Measurements from ENCODE around the gene KIF15. TPM values are rescaled to one million over a fixed set of nuclear protein-coding genes. Genes with fewer than 3 reads are reported as not detected.

KIF15 gene
- total RNA-seq, 1 donor from 2014 or later = 2.2 TPM

DNA sequence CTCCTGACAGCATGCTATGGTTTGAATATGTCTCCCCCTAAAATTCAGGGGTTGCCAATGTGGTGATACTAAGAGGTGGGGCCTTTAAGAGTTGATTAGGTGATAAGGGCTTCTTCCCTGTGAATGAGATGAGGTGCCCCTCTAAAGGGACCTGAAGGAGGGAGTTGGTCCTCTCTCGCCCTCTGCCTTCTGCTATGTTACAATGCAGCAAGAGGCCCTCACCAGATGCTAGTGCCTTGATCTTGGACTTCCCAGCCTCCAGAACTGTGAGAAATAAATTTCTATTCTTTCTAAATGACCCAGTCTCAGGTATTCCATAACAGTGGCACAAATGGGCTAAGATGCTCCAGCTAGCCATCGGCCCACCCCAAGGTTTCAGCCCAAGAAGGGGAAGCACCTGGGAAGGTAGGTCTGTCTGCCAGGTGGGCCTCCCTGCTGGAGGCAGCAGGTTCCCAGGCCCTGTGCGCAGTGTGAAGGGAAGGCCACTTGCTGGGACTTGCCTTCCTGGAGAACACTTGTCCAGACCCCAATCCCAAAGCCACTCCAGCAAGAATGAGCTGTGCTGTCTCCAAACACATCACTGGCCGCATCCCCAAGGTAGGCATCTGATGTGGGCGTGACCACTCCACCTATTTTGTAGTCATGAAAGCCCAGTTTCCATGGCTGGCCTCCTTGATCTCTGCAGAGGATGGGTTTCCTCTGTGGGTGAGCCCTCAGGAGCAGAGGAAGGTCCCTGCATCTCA is 121.8 kb downstream of the KIF15 start:
- peak overlapping the region; percentile 54 for H3K27ac ChIP-seq
- intact Hi-C loops (cut with DNase I) = no loop called here
- TF ChIP-seq POLR2AphosphoS5 (IDR thresholded peaks at IDR 0.05; ENCODE audit: insufficient read depth in 1 of 2, low read depth in 1 of 2) (no peak), POLR2A (IDR thresholded peaks at IDR 0.05) (no peak)
- TF ChIP-seq, protein P1, sequence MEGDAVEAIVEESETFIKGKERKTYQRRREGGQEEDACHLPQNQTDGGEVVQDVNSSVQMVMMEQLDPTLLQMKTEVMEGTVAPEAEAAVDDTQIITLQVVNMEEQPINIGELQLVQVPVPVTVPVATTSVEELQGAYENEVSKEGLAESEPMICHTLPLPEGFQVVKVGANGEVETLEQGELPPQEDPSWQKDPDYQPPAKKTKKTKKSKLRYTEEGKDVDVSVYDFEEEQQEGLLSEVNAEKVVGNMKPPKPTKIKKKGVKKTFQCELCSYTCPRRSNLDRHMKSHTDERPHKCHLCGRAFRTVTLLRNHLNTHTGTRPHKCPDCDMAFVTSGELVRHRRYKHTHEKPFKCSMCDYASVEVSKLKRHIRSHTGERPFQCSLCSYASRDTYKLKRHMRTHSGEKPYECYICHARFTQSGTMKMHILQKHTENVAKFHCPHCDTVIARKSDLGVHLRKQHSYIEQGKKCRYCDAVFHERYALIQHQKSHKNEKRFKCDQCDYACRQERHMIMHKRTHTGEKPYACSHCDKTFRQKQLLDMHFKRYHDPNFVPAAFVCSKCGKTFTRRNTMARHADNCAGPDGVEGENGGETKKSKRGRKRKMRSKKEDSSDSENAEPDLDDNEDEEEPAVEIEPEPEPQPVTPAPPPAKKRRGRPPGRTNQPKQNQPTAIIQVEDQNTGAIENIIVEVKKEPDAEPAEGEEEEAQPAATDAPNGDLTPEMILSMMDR (IDR thresholded peaks at IDR 0.05) = no peak
- no peaks in the 10 kb centered on the region for H3K9me3 ChIP-seq
- no peaks in the 10 kb centered on the region for H3K27me3 ChIP-seq
- DNase-seq (ENCODE audit: extremely low spot score in 2 of 2) = no peak
- H3K4me1 ChIP-seq = peaks cover 12% of the 10 kb centered on the region
- H3K36me3 ChIP-seq = no peaks in the 10 kb centered on the region
- H3K4me3 ChIP-seq = no peak overlapping the region

DNA sequence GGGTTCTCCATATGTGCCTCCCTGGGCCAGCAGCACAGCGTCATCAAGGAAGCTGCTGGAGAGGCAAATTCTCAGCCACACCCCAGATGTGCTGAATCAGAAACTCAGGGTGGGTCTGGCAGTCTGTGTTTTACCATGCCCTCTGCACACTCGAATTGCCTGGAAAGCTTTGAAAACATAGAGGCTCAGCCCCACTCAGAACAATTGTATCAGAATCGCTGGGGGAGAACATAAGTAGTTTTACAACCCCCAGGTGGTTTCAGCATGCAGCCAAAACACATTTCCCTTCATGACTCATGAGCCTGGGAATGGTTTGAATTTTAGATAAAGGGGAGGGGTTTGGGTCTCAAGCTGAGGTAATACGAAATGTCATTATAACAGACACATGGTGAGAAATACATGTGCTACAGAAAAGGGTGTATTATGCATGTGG is 122.4 kb downstream of the KIF15 start:
- peak overlapping the region; percentile 54 for H3K27ac ChIP-seq
- intact Hi-C loops (cut with DNase I) = no loop called here
- H3K27me3 ChIP-seq = no peaks in the 10 kb centered on the region
- DNase-seq (ENCODE audit: extremely low spot score in 2 of 2) = no peak
- H3K9me3 ChIP-seq = no peaks in the 10 kb centered on the region
- no peak overlapping the region for H3K4me3 ChIP-seq
- H3K36me3 ChIP-seq = no peaks in the 10 kb centered on the region
- H3K4me1 ChIP-seq = peaks cover 12% of the 10 kb centered on the region
- TF ChIP-seq, protein P1 (IDR thresholded peaks at IDR 0.05) = no peak
- TF ChIP-seq POLR2AphosphoS5 (IDR thresholded peaks at IDR 0.05; ENCODE audit: insufficient read depth in 1 of 2, low read depth in 1 of 2) = peak in 1 of 2 donors; percentile 54

DNA sequence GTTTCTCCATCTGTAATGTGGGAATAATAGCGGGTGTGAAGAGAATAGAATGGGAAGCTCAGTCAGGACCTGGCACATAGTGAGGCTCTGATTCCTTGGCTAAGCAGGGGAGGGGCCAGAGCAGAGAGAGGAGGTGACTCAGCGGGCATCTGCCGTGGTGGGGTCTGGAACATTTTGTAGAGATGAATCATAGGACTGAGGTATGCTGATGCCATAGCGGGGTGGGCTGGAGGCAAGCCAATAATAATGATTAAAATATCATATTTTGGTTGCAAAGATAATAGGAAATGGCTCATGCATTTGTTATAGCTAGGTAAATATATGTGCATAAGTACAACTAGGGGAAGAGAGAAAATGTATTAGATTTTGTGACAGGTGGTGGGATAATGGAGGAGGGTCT is 124.0 kb downstream of the KIF15 start:
- no peaks in the 10 kb centered on the region for H3K9me3 ChIP-seq
- H3K27ac ChIP-seq = no peak overlapping the region
- intact Hi-C loops (cut with DNase I) = no loop called here
- no peaks in the 10 kb centered on the region for H3K36me3 ChIP-seq
- no peak for DNase-seq (ENCODE audit: extremely low spot score in 2 of 2)
- H3K27me3 ChIP-seq = no peaks in the 10 kb centered on the region
- H3K4me1 ChIP-seq = peaks cover 12% of the 10 kb centered on the region
- H3K4me3 ChIP-seq = no peak overlapping the region
- TF ChIP-seq POLR2AphosphoS5 (IDR thresholded peaks at IDR 0.05; ENCODE audit: insufficient read depth in 1 of 2, low read depth in 1 of 2) = no peak
- TF ChIP-seq POLR2A (IDR thresholded peaks at IDR 0.05) = no peak
- TF ChIP-seq, protein P1 (IDR thresholded peaks at IDR 0.05) = no peak

DNA sequence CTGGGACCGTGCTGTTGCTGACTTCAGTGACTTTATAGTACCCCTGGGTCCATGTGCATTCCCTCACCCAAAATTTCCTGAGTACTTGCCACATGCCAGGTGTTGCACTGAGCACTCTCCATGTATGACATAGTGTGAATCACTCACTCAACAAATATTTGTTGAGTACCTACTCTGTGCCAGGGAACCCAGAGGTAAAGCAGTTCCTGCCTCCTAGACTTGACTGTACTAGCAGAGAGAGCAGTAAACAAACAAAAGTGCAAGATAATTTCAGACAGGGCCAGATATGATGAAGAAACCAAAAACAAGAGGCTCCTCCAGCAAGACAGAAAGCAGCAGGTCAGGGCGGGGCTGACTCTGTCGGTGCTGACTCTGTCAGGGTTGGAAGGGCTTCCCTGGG is 125.0 kb downstream of the KIF15 start:
- DNase-seq (ENCODE audit: extremely low spot score in 2 of 2) = no peak
- Histone ChIP-seq H3K4me1 (peaks cover 12% of the 10 kb centered on the region), H3K27ac (no peak overlapping the region), H3K27me3 (no peaks in the 10 kb centered on the region), H3K9me3 (no peaks in the 10 kb centered on the region), H3K36me3 (no peaks in the 10 kb centered on the region), H3K4me3 (no peak overlapping the region)
- TF ChIP-seq POLR2A (IDR thresholded peaks at IDR 0.05) = no peak
- no peak for TF ChIP-seq POLR2AphosphoS5 (IDR thresholded peaks at IDR 0.05; ENCODE audit: insufficient read depth in 1 of 2, low read depth in 1 of 2)
- TF ChIP-seq, protein P1 (IDR thresholded peaks at IDR 0.05) = no peak
- intact Hi-C loops (cut with DNase I) = no loop called here

DNA sequence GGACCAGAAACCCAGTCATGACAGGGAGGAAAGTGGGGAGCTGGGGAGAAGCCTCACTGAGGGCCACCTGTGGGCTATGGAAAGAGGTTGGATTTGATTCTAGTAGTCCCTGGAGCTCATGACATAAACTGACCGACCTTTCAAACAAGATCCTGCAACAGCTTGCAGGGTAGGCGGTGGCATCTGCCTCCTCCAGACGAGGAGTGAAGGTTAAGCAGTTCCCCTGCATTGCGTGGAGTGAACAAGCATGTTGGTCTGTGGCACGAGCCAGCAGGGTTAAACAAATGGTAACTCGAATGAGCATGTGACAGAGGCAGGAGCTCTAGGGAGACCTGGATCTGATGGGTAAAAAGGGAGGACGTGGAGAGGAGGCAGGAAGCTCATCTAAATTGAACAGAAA is 125.5 kb downstream of the KIF15 start:
- TF ChIP-seq, protein P1 (IDR thresholded peaks at IDR 0.05) = no peak
- TF ChIP-seq POLR2A (IDR thresholded peaks at IDR 0.05) = no peak
- TF ChIP-seq POLR2AphosphoS5 (IDR thresholded peaks at IDR 0.05; ENCODE audit: insufficient read depth in 1 of 2, low read depth in 1 of 2) = no peak
- DNase-seq (ENCODE audit: extremely low spot score in 2 of 2) = no peak
- intact Hi-C loops (cut with DNase I) = no loop called here
- H3K36me3 ChIP-seq = no peaks in the 10 kb centered on the region
- no peak overlapping the region for H3K27ac ChIP-seq
- no peaks in the 10 kb centered on the region for H3K27me3 ChIP-seq
- H3K4me1 ChIP-seq = peaks cover 12% of the 10 kb centered on the region
- no peaks in the 10 kb centered on the region for H3K9me3 ChIP-seq
- no peak overlapping the region for H3K4me3 ChIP-seq

Data from vagina (tissue), 2 donors.